ENCODE results near the gene PRKAG2. TPM values are rescaled to one million over a fixed set of nuclear protein-coding genes. Genes with fewer than 3 reads are reported as not detected.

Gene PRKAG2
- total and polyA plus RNA-seq, 2 of the 13 experiments (the other 11 are each of a cell fraction or from before 2014, with no cell fraction given), result 0.90 to 1.3 TPM

GRCh38 chr7:151631953-151632749 is 244.8 kb downstream of the PRKAG2 start (continued):
- TF ChIP-seq, protein P1, sequence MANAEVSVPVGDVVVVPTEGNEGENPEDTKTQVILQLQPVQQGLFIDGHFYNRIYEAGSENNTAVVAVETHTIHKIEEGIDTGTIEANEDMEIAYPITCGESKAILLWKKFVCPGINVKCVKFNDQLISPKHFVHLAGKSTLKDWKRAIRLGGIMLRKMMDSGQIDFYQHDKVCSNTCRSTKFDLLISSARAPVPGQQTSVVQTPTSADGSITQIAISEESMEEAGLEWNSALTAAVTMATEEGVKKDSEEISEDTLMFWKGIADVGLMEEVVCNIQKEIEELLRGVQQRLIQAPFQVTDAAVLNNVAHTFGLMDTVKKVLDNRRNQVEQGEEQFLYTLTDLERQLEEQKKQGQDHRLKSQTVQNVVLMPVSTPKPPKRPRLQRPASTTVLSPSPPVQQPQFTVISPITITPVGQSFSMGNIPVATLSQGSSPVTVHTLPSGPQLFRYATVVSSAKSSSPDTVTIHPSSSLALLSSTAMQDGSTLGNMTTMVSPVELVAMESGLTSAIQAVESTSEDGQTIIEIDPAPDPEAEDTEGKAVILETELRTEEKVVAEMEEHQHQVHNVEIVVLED (CRISPR knock-in tag; IDR thresholded peaks at IDR 0.05; ENCODE audit: borderline replicate concordance), result 0 out of 2 replicates have a peak, but pooled peaks have one; percentile 16
- TF ChIP-seq BHLHE40 (IDR thresholded peaks at IDR 0.05; ENCODE audit: low read length) (peak; percentile 67), ZNF263 (CRISPR knock-in tag; IDR thresholded peaks at IDR 0.05) (peak; percentile 78), PRDM10 (CRISPR knock-in tag; IDR thresholded peaks at IDR 0.05; ENCODE audit: low read depth) (peak; percentile 95), ZNF563 (CRISPR knock-in tag; IDR thresholded peaks at IDR 0.05) (0 out of 2 replicates have a peak, but pooled peaks have one; percentile 33), ZNF468 (CRISPR knock-in tag; IDR thresholded peaks at IDR 0.05) (no peak), SMARCE1 (IDR thresholded peaks at IDR 0.05; ENCODE audit: borderline replicate concordance) (no peak), TFDP2 (CRISPR knock-in tag; IDR thresholded peaks at IDR 0.05) (peak; percentile 69), REPIN1 (CRISPR knock-in tag; IDR thresholded peaks at IDR 0.05; ENCODE audit: borderline replicate concordance, low read depth) (0 out of 2 replicates have a peak, but pooled peaks have one; percentile 4), ZFY (CRISPR knock-in tag; IDR thresholded peaks at IDR 0.05) (peak; percentile 60), TMF1 (CRISPR knock-in tag; IDR thresholded peaks at IDR 0.05; ENCODE audit: low read depth) (peak; percentile 70), ZNF274 (CRISPR knock-in tag; IDR thresholded peaks at IDR 0.05) (no peak), SMC3 (IDR thresholded peaks at IDR 0.05; ENCODE audit: low read length) (no peak), ZBTB10 (CRISPR knock-in tag; IDR thresholded peaks at IDR 0.05; ENCODE audit: borderline replicate concordance) (no peak), RNF2 (conservative IDR thresholded peaks at IDR 0.05; ENCODE audit: low read depth) (0 out of 2 replicates have a peak, but pooled peaks have one; percentile 31), ETV5 (CRISPR knock-in tag; IDR thresholded peaks at IDR 0.05; ENCODE audit: borderline replicate concordance) (no peak), SALL1 (CRISPR knock-in tag; IDR thresholded peaks at IDR 0.05) (0 out of 2 replicates have a peak, but pooled peaks have one; percentile 26), THRA (CRISPR knock-in tag; IDR thresholded peaks at IDR 0.05; ENCODE audit: borderline replicate concordance) (no peak)
